ENCODE measurements around the gene ACVR1C.
"Not testable (repeated sequence)": the region's sequence is repeated elsewhere in the genome, so short reads cannot be mapped to it uniquely, and the experiment has no call there.

The ACVR1C gene

DNA sequence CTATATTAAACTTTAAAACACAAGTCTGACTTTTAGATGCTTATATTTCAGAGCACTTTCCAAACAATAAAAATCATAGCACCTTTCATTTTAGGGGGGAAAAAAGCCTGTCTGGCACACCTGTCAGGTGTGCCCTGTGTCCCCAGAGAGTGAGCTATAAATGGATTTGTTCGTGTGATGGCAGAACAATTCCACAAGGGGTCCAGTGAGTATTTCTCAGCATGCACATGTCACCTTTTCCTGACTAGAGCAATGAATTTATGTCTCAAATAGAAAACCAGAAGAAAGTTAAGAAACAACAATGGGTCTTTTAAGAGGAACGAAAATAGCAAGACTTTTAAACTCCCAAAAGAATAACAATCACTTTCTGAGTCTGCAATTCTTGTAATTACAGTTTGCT is 55.9 kb downstream of the ACVR1C start:
- DNase-seq = peak; percentile 29

DNA sequence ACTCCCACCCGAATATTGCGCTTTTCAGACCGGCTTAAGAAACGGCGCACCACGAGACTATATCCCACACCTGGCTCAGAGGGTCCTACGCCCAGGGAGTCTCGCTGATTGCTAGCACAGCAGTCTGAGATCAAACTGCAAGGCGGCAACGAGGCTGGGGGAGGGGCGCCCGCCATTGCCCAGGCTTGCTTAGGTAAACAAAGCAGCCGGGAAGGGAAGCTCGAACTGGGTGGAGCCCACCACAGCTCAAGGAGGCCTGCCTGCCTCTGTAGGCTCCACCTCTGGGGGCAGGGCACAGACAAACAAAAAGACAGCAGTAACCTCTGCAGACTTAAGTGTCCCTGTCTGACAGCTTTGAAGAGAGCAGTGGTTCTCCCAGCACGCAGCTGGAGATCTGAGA is 62.0 kb downstream of the ACVR1C start:
- DNase-seq = not testable (repeated sequence)

DNA sequence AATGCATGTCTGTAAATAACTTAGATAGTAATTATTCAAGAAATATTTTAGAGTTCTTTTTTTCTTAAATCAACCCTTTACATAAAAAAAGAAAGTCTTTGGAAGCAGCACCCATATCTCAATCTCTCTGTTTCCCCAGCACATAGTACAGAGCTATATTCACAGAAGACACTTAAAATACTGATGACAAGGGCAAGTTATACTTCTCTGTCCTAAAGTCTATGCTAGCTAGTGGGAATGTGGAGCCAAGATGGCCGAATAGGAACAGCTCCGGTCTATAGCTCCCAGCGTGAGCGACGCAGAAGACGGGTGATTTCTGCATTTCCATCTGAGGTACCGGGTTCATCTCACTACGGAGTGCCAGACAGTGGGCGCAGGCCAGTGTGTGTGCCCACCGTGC is 62.6 kb downstream of the ACVR1C start:
- not testable (repeated sequence) for DNase-seq

DNA sequence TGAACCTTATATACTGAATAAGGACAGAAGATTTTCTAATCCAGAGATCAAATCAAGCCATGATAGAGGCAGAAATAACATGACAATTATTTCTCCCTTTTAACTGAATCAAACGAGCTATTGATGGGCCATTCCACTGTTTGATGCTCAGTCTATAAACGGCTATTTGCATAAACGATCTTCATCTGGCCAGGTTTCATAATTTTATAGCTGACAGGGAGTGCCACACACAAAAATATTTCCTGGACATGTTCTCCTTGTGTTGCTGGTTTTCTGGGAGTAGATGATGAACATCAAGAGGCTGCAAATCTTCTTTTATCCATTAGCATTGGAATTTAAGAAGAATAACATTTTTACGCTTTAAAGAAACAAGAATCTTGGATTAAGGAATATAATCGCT is 63.1 kb downstream of the ACVR1C start:
- no peak for DNase-seq

GRCh38 chr2:157559890-157560289 is 68.8 kb downstream of the ACVR1C start:
- no peak for DNase-seq

GRCh38 chr2:157559461-157559860 is 69.2 kb downstream of the ACVR1C start:
- DNase-seq = no peak

DNA sequence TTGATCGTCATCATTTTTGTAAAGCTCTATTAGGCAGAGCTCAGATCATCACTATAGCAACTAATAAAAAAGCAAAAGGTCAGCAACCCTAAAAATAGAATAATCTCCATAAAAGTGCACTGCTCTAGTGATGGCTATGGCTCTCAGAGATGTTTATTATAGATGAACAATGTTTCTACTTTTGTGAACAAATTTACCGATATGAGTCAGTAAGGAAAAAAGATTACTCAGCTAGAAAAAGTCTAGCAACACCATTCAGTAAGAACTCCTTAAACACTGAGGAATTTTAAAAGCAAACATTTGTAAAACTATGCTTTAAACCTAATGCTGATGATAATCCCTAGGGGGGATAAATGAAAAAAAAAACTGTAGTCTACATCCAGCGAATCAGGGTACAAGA is 69.6 kb downstream of the ACVR1C start:
- no peak for DNase-seq

- no peak for DNase-seq
Observed at GRCh38 chr2:157557770-157558169, 70.9 kb downstream of the ACVR1C start.

GRCh38 chr2:157540102-157540501 is 88.6 kb downstream of the ACVR1C start:
- DNase-seq = no peak

DNA sequence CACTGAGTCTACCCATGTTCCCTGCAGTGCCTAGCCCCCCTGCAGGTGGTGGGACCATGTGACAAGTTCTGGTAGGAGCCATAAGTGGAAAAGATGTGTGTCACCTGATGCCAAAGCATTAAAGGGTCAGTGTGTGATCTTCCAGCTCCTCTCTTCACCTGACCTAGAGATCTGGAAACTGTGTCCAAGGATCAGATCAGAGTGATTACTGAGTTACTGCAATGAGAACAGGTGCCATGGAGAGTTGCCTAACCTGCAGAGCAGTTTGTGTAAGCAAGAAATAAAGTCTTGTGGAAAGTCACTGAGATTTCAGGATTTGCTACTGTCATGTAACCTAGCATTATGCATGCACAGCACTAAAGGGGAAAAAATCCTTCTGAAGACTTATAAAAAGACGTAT is 90.6 kb downstream of the ACVR1C start:
- no peak for DNase-seq

- no peak for DNase-seq
Observed at GRCh38 chr2:157536815-157537214, 91.8 kb downstream of the ACVR1C start.

DNA sequence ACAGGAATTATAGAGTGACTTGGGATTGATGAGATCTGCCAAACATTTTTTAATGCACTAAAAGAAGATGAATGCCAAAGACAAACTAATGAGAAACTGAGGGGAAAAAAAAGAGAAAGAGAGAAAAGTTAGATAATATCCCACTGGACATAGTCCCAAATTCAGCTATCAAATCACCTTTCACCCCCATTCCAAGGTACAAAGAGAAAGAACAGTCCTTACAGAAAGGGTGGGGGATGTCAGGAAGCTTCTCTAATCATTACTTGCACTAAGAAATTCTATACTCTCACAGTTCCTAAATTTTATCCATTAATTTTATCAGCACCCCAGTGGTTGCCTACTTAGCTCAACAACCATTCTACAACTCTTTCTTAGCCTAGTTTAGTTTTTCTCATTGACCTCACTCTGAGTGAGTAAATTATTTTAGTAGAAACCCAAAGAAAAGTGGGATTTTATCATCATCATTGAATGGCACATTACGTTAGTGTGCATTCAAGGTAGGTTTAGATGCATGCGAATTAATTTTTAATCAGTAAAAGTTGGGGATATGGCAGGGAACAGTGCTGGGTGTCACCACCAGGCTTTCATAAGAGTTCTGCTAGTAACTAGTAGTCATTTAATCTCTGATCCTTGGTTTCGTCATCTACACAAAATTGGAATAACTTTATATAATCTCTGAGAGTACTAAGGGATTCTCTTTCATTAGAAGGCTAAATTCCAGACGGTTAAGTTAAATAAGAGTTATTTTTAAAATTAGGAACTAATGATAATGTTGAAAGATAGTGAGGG is 99.5 kb downstream of the ACVR1C start:
- DNase-seq = no peak

DNA sequence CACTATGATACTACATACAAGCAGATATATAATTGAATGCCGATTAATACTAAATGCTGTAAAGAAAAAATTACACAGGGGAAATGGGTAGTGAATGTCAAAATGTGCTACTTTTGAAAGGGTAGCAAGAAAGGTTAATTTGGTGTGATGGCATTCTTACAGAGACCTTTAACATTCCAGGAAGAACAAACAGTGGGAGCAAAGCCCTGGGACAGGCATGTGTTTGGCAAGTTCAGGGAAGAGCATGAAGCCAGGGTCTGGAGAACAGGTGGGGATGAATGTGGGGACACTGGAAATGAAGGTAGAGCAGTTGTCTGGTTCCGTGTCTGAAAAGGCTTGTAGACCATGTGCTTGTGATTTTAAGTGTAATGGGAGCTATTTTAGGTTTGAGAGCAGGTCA is 102.6 kb downstream of the ACVR1C start:
- no peak for DNase-seq

- DNase-seq = no peak
Observed at GRCh38 chr2:157523270-157524247, 105.1 kb downstream of the ACVR1C start.

DNA sequence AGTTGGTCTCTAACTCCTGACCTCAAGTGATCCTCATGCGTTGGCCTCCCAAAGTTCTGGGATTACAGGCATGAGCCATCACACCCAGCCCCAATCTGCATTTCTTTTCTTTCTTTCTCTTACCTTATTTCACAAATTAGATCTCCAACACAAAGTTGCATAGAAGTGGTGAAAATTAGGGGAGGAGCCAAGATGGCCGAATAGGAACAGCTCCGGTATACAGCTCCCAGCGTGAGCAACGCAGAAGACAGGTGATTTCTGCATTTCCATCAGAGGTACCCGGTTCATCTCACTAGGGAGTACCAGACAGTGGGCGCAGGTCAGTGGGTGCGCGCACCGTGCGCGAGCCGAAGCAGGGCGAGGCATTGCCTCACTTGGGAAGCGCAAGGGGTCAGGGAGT is 113.7 kb downstream of the ACVR1C start:
- not testable (repeated sequence) for DNase-seq

DNA sequence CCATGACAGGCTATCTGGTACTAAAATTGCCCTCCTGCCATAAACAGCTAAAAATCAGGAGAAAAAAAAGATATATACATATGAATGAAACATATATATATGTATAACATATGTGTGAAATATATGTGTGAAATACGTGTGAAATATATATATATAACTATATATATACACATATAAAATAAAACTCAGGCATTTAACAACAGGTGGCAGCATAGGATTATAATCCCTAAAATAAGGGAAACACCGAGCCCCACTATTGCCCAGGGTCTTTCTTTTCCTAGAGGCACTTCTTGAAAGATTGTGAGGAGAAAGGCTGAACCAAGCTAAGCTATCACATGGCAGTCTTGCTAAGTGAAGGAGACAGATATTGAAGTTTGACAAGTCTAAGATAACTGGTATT is 118.9 kb downstream of the ACVR1C start:
- no peak for DNase-seq

- no peak for DNase-seq
Observed at GRCh38 chr2:157508676-157509075, 120.0 kb downstream of the ACVR1C start.

- no peak for DNase-seq
Observed at GRCh38 chr2:157506586-157506985, 122.1 kb downstream of the ACVR1C start.

- DNase-seq = no peak
Observed at GRCh38 chr2:157504623-157505022, 124.0 kb downstream of the ACVR1C start.

DNA sequence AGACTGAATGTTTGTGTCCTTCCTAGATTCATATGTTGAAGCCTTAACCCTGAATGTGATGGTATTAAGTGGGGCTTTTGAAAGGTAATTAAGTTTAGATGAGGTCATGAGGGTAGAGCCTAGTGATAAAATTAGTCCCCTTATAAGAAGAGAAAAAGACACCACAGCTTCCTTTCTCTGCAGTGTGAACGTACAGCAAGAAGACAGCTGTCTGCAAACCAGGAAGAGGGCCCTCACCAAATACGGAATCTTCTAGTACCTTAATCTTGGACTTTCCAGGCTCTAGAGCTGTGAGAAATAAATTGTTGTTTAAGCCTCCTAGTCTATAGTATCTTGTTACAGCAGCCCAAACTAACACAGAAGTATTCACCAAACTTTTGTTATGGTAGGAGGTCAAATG is 127.6 kb downstream of the ACVR1C start:
- DNase-seq = no peak

GRCh38 chr2:157500334-157500733 is 128.3 kb downstream of the ACVR1C start:
- DNase-seq = no peak

DNA sequence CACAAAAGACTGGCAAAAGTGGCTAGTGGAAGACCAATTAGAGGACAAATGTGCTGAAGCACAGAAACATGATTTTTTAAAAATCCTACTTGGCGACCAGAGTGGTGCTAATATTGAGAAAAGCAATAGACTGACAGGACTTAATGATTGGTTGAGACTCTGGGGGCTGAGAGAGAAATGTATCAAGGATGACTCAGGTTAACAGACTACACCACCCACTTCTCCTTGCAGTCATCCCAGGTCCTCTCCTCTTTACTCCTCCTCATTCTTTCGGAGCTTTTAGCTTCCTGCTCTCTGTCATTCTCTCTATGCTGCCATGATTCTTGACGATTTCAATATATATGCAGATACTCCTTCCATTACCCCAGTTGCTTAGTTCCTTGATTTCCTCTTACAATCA is 130.2 kb downstream of the ACVR1C start:
- DNase-seq = no peak

- peak; percentile 63 for DNase-seq
Observed at GRCh38 chr2:157497638-157498314, 130.9 kb downstream of the ACVR1C start.

Data from NCI-H146 (cell line).